ENCODE results near the gene AUTS2.
"Not testable (repeated sequence)": the region's sequence is repeated elsewhere in the genome, so short reads cannot be mapped to it uniquely, and the experiment has no call there.

Gene AUTS2

DNA sequence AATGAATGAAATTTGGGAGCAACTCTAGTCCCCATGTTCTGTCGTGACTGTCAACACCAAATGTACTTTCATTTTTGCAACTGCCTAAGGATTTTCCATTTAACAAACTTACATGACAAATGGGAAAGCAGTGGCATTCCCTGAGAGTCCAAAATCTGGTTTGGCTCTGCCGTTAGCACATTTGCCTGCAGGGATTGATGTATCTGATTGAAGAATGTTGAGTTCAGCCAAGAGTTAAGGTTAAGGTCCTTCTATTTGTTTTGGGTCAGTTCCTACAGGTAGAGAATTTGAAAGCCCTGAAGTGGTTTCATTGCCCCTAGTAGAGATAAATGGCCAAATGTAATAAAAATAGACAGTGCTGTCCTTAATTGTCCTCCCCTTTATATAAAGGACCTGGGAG, 1127.2 kb downstream of the AUTS2 start:
- no peak for DNase-seq

DNA sequence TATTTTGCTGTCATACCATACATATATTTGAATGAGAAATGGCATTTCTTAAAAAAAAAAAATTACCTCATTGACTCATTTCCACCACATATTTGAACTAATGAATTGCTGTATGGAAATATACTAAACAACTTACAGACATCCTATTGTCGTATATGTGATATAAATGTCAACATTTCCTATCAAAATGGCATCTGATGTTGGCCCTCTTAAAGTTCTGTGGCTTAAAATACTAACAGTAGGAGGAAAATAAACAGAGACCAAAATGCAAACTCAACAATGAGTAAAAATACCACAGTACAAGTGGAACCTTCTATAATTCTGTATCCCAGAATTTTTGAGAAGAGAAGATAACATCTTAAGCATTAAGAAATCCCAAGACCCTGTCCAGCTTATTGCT, 1128.0 kb downstream of the AUTS2 start:
- DNase-seq = no peak

DNA sequence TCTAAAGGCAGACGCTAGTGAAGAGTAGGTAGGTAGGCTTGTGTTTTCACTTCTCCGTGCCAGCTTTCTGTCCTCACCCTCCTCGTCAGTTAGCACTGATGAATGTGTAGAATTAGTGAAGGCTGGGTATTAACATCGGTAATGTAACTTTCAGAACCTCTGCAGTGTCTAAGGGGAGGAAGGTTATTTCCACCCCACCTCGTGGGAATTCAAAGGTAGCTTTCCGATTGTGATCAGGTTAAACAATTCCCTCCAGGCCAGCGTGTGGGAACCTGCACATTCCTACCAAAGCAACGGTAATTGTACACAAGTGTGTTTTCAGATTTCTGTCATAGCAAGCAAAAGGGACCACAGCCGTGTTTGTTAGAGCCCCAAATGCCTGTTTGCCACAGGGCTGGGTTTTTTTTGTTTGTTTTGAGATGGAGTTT, 1128.7 kb downstream of the AUTS2 start:
- DNase-seq = no peak

DNA sequence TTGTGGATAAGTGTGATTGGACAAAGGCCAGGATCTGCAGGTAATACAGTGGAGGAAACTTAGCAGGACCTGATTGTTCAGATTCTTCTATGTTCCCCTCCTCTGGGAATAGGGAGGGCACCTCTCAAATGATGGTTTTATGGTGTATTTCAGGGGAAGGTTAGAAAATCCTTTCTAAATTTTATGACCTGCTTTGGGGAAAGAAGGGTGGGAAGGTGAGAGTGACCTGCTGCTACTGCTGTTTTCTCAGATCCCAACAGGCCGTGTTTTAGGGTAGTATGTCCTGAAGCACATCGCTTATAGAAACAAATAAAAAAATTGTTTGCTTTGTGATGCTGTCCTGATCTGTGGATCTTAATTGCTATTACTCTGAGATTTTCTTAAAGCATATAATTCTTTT, 1129.6 kb downstream of the AUTS2 start:
- no peak for DNase-seq

DNA sequence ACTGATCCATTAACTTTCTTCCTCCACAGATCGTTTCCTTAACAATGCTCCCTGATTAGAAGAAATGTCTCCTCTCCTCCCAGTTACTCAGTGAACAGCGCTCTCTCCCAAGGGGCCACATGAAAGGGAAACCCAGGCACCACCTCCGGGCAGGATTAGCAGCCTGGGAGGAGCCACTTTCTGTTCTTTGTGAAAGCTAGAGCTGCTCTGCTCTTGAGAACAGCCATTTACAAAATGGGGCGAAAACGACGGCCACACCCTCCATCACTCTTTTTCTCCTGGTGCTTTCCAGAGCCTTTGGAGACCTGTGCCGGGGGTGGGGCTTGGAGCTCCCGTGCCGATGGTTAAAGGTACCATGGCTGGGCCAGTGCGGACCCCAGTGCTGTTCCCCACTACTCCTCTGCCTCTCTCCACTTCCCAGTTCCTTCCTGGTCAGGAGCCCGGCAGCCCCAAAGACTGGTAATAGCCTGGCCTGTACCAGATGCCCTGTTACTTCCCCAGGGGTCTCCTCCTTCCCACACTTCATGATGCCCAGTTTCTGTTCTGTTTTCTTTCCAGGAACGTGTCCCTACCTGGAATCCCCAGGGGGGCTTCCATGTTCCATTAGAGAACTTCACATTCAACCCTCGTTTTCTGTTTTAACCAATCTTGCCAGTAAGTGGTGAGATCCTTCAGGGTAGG, 1130.7 kb downstream of the AUTS2 start:
- DNase-seq = no peak

DNA sequence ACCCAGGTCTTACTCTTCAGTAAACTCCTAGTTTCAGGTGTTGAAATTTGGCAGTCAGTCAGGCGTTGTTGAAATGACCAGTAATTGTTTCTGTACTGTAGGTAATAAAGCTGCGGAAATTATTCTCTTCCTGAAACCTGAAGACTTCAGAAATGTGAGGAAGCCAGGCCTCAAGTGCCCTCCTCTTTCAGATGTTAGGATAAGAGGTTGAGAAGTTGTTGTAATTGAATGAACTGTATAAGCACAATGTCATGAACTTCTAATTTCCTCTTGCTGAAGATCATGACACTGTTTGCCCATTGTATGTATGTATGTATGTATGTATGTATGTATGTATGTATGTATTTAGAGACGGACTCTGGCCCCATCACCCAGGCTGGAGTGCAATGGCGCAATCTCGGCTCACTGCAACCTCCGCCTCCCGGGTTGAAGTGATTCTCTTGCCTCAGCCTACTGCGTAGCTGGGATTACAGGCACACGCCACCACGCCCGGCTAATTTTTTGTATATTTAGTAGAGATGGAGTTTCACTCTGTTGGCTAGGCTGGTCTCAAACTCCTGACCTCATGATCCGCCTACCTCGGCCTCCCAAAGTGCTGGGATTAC, 1131.4 kb downstream of the AUTS2 start:
- DNase-seq = not testable (repeated sequence)

DNA sequence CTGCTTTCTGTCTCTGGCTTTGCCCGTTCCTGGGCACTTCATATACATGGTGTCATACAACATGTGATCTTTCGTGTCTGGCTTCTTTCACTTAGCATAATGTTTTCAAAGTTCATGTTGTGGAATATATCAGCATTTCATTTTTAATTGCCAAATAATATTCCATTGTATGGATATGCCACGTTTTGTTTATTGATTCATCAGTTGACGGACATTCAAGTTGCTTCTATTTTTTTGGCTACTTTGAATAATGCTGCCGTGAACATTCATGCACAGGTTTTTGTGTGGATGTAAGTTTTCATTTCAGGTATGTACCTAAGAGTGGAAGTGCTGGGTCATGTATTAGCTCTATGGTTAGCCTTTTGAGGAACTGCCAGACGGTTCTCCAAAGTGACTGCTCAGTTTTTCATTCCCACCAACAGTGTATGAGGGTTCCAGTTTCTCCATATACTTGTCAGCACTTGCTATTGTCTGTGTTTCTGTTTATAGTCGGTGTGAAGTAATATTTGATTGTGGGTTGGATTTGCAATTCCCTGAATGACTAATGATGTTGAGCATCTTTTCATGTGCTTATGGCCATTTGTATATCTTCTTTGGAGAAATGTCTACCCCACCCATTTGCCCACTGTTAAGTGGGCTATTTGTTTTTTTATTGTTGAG, 1132.3 kb downstream of the AUTS2 start:
- no peak for DNase-seq

DNA sequence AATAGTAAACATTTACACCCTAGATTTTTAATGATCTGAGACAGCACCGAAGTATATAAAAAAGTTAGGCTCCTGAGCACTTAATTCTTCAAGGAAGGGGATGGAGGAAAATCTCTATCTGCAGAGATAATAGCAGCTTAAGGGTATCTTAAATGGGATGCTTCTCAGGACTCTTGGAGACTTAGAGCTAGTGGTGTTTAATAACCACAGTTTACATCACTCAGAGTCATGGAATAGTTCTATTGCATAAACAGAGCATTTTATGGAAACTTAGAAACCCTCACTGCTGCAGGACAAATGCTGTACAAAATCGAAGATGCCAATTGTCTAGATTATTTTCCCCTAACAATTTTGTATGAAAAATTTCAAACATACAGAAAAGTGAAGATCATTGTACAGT, 1134.8 kb downstream of the AUTS2 start:
- no peak for DNase-seq

DNA sequence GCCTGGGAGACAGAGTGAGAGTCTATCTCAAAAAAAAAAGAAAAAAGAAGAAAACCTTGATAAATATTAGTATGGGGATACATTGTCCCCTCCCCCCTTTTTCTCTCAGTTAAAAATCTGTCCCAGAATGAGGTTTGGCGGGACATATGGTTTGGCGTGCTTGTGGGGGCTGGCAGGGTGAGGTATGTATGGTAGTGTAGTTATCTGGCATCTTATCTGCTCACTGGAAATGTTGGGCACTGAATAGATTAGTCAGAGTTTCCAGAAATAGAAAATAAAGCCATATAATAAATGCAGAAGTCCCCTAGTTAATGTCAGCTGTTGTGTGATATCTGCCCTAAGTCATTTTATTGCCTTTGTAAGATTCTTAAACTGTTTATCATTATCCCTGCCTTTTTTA, 1136.1 kb downstream of the AUTS2 start:
- DNase-seq = peak; percentile 13

DNA sequence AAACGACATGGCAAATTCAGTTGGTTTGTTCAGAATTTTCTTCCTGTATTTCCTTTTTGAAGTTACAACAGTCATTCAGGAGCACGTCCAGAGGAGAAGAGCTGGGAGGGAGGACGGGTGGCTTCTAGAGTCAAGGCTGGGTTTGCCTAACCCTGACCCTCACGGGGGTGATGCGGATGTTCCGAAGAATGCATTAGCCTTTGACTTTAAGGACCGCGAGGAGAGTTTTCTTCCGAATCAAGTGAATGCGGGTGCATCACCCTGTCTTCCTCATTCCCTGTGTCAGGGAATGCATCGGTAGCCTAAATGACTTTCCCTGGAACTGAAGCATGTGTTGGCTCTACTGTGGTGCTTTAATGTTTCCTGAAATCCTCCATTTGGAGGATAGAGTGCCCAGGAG, 1137.0 kb downstream of the AUTS2 start:
- DNase-seq = no peak

DNA sequence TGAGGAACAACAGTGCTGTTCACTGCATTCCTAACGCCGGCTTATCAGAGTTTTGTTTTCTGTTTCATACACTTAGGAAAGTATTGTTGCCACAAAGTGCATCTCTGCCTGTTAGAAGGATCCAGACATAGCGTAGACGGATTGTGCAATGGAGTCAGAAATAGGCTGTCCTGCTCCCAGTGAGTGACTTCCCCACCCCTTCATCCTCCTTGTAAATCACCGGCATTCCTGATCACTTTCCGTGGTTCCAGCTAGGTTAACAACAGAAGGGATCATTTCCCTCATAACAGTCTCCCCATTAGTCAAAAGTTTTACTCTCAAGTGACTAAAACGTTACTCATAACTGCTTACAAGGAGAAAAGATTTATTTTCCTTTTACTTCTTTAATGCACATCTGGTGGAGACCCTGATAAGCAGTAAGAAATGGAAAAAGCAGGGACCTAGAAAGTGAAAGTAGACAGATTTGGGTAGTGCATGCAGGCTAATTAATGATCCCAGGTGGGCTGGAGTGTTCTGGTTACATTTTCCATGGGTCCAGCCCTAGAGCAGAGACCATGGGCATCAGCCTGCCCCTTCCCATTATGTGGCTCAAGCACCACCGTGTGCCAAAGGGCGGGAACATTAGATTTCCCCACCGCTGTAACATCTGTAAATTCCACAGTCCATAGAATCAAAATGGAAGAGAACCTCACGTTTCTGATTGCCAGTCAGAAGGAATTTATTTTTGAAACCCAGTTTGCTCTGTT, 1138.6 kb downstream of the AUTS2 start:
- no peak for DNase-seq

DNA sequence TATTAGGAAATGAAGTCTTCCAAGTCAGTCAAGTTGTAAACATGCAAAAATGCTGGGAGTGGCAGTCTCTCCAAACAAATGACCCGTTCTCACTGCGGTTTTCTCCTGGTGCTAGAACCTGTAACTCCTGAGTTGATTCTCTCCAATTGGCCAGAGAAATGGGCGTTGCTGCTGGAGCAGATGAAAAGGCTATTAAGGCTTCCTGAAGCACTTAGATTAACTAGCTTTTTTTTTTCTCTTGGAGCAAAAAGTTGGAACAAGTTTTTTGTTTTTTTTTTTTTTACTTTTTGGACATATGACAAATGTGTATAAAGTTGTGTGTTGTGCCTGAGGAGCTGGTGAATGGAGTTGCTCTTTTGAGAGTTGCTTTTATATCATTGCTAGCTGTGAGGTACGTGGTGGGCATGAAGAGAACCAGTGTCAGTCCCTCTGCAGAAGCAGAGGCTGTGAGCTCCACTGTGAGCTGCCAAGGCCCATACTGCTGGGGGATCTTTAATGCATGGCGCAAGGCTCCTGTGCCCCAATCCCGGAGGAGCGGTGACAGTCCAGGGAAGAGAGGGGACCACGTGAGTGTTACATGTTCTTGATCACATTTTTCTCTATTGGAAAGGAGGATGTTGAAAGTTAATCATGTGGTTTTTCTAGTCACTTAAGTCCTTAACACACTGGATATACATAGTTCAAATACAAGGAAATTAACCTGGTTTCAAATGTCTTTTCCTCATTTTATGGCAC, 1140.0 kb downstream of the AUTS2 start:
- DNase-seq = no peak

DNA sequence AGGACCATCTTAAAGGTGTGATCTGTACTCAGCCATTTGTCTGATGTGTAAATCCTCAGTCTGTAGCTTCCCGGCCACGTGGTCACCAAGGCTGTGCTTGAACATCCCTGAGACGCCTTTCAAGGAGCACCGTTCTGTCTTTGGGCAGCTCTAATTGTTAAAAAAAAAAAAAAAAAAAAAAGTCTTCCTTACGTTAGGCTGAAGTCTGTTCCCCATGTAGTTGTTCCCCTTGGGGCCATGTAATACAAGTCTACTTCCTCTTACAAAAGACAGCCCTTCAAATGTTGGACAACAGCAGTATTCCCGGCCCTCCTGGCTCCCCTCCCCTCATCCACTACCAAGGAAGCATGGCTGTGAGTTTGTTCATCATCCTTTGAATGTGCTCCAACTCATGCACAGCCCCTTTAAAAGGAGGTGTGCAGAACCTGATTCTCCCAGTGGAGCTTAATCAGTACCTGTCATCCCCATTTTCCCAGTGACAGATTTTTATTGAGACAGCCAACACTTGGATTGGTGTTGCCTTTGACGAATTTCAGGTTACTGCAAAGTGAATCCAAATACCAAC, 1141.5 kb downstream of the AUTS2 start:
- no peak for DNase-seq

DNA sequence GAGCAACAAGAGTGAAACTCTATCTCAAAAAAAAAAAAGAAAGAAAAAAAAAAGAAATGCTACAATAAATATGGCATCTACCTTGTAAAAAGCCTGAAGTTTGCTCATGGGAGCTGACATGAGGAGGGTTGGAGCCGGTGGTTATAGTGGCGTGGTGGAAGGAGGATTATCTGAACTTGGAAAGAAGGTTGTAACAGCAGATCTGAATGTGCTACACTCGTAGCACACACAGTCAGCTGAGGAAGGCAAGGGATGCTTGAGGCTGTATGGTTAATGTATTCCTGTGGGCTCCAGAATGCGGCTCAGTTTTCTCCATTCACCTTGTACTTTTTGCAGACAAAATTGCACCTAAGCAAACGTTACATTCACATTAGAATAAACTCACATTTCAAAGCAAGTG, 1143.4 kb downstream of the AUTS2 start:
- no peak for DNase-seq

DNA sequence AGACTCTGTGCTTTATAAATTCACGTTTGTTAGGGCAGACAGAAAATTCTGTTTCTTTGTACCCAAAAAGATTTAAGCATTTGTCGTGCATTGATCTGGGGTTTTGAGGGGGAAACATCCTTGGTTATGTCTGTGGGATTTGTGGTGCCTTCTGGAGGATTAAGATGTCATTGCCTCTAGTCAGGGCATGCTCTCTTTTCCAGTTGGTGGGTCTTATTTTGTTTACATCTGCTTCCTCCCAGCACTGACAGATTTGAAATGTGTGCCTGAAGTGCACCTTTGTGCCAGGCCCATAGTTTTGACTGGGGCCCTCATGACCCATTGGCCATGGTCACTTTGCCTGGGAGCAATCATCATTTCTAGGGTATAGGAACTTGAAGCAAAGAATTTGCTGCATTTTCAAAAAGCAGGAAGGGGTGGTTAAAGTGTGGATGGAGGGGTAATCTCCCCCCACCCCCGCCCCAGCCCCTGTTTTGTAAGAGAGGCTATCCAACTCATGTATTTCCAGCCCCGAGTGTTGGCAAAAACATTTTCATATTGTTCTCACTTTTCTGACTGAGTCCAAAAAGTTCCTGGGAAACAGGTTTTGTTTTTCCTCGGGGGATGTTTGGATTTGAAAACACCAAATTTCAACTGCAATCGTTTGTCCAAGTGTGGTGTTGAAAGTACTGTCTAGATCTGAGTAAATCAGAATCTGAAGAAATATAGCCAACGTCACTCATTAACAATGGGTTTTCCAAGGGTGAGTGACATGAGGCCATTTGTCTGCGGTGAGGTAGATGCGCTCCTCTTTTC, 1145.5 kb downstream of the AUTS2 start:
- DNase-seq = no peak

DNA sequence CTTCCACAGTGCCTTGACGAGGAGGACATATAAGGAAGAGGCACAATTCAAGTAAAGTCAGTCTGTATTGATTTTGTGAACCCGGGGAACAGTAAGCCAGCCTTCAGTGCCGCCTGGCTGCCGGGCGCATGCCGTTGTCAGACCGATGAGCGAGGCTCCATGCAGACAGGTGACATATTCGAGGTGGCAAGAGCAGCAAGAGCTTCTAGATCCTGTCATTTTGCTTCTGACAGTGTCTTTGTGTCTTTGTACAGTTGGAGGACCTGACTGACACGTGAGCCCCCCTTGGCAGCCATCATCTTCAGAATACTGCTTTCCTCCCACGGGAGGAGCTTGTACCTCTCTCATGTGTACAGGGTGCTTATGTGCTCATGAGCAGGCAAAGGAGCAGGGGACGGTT, 1146.2 kb downstream of the AUTS2 start:
- no peak for DNase-seq

DNA sequence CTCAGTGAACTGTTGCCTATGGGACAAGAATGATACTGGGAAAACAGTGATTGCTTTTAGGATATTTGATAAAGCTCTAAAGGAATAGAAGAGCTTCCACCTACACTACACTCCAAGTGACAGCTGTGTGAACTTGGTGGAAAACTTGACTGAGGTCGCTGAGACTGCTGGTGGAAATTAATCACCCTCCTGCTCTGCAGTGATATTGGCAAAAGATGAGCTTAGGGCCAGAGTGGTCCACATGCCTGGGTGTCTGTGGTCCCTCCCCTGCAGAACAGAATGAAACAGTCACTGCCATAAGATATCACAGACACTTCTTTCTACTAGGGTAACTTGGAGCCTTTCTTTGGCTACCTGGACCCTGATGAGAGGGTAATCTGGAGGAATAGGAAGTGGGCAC, 1151.6 kb downstream of the AUTS2 start:
- no peak for DNase-seq

DNA sequence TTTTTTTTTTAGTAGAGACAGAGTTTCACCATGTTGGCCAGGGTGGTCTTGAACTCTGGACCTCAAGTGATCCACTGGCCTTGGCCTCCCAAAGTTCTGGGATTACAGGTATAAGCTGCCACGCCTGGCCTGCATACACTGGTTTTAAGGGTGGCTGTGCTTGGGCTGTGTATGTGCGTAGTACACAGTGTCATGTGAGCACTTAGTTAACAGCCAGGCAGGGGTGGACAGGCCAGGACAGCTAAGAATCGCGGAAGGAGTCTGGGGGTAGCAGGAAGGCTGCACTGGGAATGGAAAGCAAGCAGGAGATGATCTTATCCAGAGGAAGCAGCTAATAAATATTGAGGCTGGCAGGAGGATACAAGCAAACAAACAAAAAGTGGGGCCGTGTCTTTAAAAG, 1153.6 kb downstream of the AUTS2 start:
- no peak for DNase-seq

DNA sequence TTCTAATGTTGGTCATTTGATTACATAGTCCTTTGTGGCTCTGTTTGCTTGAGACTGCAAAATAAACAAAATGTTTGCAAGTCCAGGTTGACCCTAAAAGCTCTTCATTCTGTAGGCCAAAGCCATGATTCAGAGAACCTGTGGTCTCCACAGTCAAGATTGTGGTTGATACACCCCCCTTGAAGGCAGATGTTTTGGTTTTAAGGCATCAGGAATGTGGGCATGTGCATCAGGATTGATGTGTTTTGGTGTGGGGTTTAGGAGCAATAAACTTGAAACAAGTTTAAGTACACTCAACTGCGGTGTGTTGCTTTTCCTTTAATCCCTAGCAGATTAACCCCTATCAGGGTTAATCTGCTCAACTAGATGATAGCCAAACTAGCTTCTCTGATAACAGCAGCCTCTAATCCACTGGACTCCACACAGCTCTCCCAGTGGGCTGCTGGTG, 1154.5 kb downstream of the AUTS2 start:
- DNase-seq = no peak

DNA sequence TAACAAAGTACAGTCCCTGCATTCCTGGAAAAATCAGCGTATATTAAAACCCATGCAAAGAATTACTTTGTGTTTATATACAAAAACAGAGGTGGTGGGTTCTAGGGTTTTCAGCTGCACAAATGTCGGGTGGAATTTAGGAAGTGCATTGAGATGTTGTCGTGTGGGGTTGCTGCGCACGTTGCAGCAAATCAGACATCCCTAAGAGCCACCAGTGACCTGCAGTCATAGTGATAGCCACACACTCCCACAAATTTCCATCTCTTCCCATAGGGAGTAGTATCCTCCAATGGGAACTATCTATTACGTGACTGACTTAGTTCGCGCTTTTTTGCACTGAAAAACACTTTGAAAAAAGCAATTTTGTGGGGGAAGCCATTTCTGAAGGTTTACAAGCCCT, 1158.5 kb downstream of the AUTS2 start:
- no peak for DNase-seq

DNA sequence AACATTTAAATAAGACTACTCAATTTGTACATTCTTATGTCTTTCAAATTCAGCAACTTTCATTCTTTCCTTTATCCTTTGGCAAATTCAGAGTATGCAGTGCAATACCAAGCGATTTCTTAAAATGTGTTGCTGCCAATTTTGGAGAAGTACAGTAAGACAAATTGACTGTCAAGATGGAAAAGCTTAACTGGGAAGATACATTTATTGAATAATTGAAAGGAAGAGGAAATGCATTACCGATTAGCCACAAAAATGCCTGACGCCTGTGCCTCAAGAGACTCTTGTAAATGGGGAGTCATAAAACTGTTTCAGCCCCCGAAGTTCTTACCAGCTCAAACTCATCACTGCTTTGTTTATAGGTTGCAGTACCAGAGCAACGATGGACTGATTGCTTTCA, 1160.4 kb downstream of the AUTS2 start:
- no peak for DNase-seq

DNA sequence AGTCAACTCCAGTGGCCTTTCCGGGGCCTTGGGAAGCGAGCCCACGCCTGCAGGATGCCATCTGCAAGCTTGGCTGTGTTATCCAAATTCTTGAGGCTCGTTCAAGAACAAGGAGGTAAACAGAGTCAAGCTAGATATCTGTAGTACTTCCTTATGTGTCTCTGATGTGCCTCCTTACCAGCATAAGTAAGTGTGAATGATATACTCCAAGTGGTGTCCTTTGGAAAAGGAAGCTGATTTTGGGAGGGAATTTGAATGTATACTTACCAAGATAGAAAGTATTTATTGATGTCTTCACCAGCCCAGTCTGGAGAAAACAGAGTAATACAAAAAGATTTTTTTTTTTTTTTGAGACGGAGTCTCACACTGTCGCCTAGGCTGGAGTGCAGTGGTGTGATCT, 1161.4 kb downstream of the AUTS2 start:
- DNase-seq = no peak

All from hematopoietic multipotent progenitor cell treated with erythropoietin and hydrocortisone succinate and interleukin-3 and kit ligand, for 6 days (in vitro differentiated cells).